Gastroesophageal sphincter (tissue), 4 donors: ENCODE data around the gene SRPK1. TPM values are rescaled to one million over a fixed set of nuclear protein-coding genes. Genes with fewer than 3 reads are reported as not detected.

ENCODE experiments used
- ATAC-seq: fragments of 150-250 bp; one replicate; pipeline ENCODE4 v1.9.1; 2016; ENCODE audit warnings: mild to moderate bottlenecking, moderate library complexity
- H3K27ac ChIP-seq, 4 donors: fragments of 200-600 bp; sonication (generic) in 3 of 4; 1 replicate in 3 of 4; 2 replicates in 1 of 4; pipeline ENCODE4 v1.5.1; 2016 to 2019
- H3K27me3 ChIP-seq: fragments of 200-600 bp; sonication (generic); one replicate; pipeline ENCODE4 v1.5.1; 2019
- H3K36me3 ChIP-seq, 2 donors: fragments of 200-600 bp; sonication (generic); one replicate each; pipeline ENCODE4 v1.5.1; 2019; ENCODE audit warnings: control low read depth in 1 of 2
- H3K4me1 ChIP-seq, 3 donors: fragments of 200-600 bp; sonication (generic); 1 replicate in 2 of 3; 2 replicates in 1 of 3; pipeline ENCODE4 v1.5.1; 2016 to 2019; ENCODE audit warnings: control low read depth in 2 of 3
- H3K4me3 ChIP-seq, 2 donors: fragments of 200-600 bp; sonication (generic); one replicate each; pipeline ENCODE4 v1.5.1; 2019; ENCODE audit warnings: mild to moderate bottlenecking in 1 of 2, moderate library complexity in 1 of 2
- H3K9me3 ChIP-seq, 3 donors: fragments of 200-600 bp; sonication (generic); one replicate each; pipeline ENCODE4 v1.5.1; 2017 to 2019; ENCODE audit warnings: control low read depth in 2 of 3
- CTCF ChIP-seq, 4 experiments: fragments of 200-600 bp in 2 of 4; fragments of 450-650 bp in 2 of 4; sonication (generic) in 1 of 4; IDR thresholded peaks; one replicate each; pipeline ENCODE4 v1.5.1; 2017 to 2019; ENCODE audit warnings: antibody characterized with exemption in 4 of 4, mild to moderate bottlenecking in 2 of 4, moderate library complexity in 2 of 4
- EP300 ChIP-seq: sonication (generic); formaldehyde crosslinking; IDR thresholded peaks from one replicate; pipeline ENCODE4 v1.6.1; 2017; ENCODE audit warnings: antibody characterized with exemption, mild to moderate bottlenecking
- POLR2A ChIP-seq, 2 donors: fragments of 450-650 bp; IDR thresholded peaks; one replicate each; pipeline ENCODE4 v1.6.1; 2017; ENCODE audit warnings: antibody characterized with exemption in 2 of 2, mild to moderate bottlenecking in 2 of 2, moderate library complexity in 1 of 2
- POLR2AphosphoS5 ChIP-seq: sonication (generic); formaldehyde crosslinking; IDR thresholded peaks from one replicate; pipeline ENCODE4 v1.6.1; 2017; ENCODE audit warnings: antibody characterized with exemption
- WGBS, 2 donors: methylation state at CpG; one replicate each; pipeline ENCODE4 v1.1.5; 2018; ENCODE audit warnings: low coverage in 1 of 2; 5-methylcytosine and 5-hydroxymethylcytosine counted together
- total RNA-seq, 4 donors: library from RNA; depleted of rRNA; stranded (reverse); fragments of >200 nt; gene quantifications; one replicate each; pipeline ENCODE4 v1.1.0, GENCODE V29; 2016

Gene SRPK1
- total RNA-seq, 4 donors from 2014 or later: 32.2 to 45.0 (median 37.4) TPM

- H3K36me3 ChIP-seq: no peaks in the 10 kb centered on the region
- no peak overlapping the region for H3K27ac ChIP-seq
- H3K4me1 ChIP-seq: peaks cover 0 to 6% (median 2%) of the 10 kb centered on the region in 3 donors
- H3K4me3 ChIP-seq: no peak overlapping the region
- H3K9me3 ChIP-seq: no peaks in the 10 kb centered on the region
- TF ChIP-seq POLR2AphosphoS5 (no peak), EP300 (no peak), POLR2A (IDR thresholded peaks at IDR 0.05) (no peak), CTCF (IDR thresholded peaks at IDR 0.05) (no peak)
- H3K27me3 ChIP-seq: no peaks in the 10 kb centered on the region
- WGBS, 2 donors: 72% methylated on average over 2 of the region's 2 CpGs; no CpG with 5 or more reads in 1 of the 2 donors
- no peak for ATAC-seq
Measured at GRCh38 chr6:35926509-35927215, 5.8 kb upstream of the SRPK1 start.

DNA sequence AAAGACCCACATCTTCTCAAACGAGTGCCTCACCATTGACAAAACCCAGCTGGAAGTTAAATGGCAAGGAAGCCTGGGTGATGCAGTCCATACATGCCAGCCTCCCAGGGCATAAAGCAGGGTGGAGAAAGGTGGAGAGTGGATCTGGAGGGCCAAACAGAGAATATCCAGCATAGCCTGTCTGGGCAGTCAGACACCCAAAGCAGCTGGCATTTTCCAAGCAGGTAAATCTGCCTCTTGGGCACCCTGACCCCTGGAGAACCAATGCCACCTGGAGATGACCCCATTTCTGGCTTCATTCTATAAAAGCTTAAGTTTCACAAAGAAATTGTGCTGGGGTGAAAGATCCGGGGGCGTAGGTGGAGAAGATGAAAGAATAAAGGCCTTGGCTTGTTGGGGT is 5.1 kb upstream of the SRPK1 start:
- TF ChIP-seq POLR2A (IDR thresholded peaks at IDR 0.05) (no peak), POLR2AphosphoS5 (no peak), EP300 (no peak), CTCF (IDR thresholded peaks at IDR 0.05) (no peak)
- Histone ChIP-seq H3K27me3 (no peaks in the 10 kb centered on the region), H3K9me3 (no peaks in the 10 kb centered on the region), H3K36me3 (no peaks in the 10 kb centered on the region), H3K4me3 (no peak overlapping the region), H3K4me1 (peaks cover 0 to 12% (median 6%) of the 10 kb centered on the region in 3 donors), H3K27ac (no peak overlapping the region)
- WGBS, 2 donors: 89 to 90% methylated on average over 3 of the region's 3 CpGs
- no peak for ATAC-seq

- WGBS, 2 donors: 91 to 94% methylated on average over 1 of the region's 1 CpG
- TF ChIP-seq EP300: no peak
- no peak for TF ChIP-seq POLR2AphosphoS5
- no peak for TF ChIP-seq POLR2A (IDR thresholded peaks at IDR 0.05)
- TF ChIP-seq CTCF (IDR thresholded peaks at IDR 0.05): no peak
- no peaks in the 10 kb centered on the region for H3K9me3 ChIP-seq
Measured at GRCh38 chr6:35924146-35924545, 3.2 kb upstream of the SRPK1 start.

DNA sequence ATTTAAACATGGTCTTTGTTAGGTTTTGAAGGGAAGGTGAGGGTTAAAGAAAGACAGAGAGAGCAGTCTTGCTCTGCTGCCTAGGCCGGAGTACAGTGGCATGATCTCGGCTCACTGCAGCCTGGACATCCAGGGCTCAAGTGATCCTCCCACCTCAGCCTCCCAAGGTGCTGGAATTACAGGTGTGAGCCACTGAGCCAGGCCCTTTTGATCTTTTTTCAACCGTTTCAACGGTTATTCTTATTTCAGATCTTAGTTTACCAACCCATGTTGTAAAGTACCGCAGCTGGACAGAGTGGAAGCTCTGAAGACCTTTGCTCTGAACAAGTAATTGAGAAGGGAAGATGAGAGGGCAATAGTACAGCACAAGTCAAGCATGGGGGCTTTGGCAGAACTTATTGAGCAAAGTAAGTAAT is 1.2 kb upstream of the SRPK1 start:
- TF ChIP-seq CTCF (IDR thresholded peaks at IDR 0.05) (no peak), EP300 (no peak), POLR2A (IDR thresholded peaks at IDR 0.05) (no peak), POLR2AphosphoS5 (no peak)
- no peak for ATAC-seq
- Histone ChIP-seq H3K36me3 (peaks cover 0 to 2% of the 10 kb centered on the region in 2 donors), H3K4me3 (no peak overlapping the region), H3K4me1 (peaks cover 0 to 39% (median 13%) of the 10 kb centered on the region in 3 donors), H3K27ac (no peak overlapping the region), H3K27me3 (no peaks in the 10 kb centered on the region), H3K9me3 (no peaks in the 10 kb centered on the region)
- WGBS, 2 donors: 66 to 100% methylated on average over 1 to 4 of the region's 5 CpGs

More at GRCh38 chr6:35924146-35924545, 3.2 kb upstream of the SRPK1 start:
- Histone ChIP-seq H3K36me3 (no peaks in the 10 kb centered on the region), H3K4me1 (peaks cover 0 to 22% (median 10%) of the 10 kb centered on the region in 3 donors), H3K27ac (no peak overlapping the region), H3K4me3 (no peak overlapping the region), H3K27me3 (no peaks in the 10 kb centered on the region)
- ATAC-seq: no peak
